ENCODE data around the gene MVB12B. TPM values are rescaled to one million over a fixed set of nuclear protein-coding genes. Genes with fewer than 3 reads are reported as not detected.

The MVB12B gene
- total RNA-seq, 1 donor from 2014 or later = 28.5 TPM

- DNase-seq (ENCODE audit: low spot score in 2 of 2) (peak; percentile 58 to 82), FAIRE-seq (no peak)
These were observed 71.9 kb downstream of the MVB12B start for GRCh38 chr9:126398403-126399058.

GRCh38 chr9:126399251-126399650 lies 72.6 kb downstream of the MVB12B start:
- DNase-seq (ENCODE audit: low spot score in 2 of 2) = no peak
- FAIRE-seq = no peak

GRCh38 chr9:126399789-126400188 lies 73.2 kb downstream of the MVB12B start:
- FAIRE-seq (no peak), DNase-seq (ENCODE audit: low spot score in 2 of 2) (no peak)

GRCh38 chr9:126400571-126400970 lies 73.9 kb downstream of the MVB12B start:
- FAIRE-seq (no peak), DNase-seq (ENCODE audit: low spot score in 2 of 2) (no peak)

- DNase-seq (ENCODE audit: low spot score in 2 of 2) (no peak), FAIRE-seq (no peak)
These were observed 74.5 kb downstream of the MVB12B start for GRCh38 chr9:126401107-126401506.

GRCh38 chr9:126401581-126401980 lies 75.0 kb downstream of the MVB12B start:
- DNase-seq (ENCODE audit: low spot score in 2 of 2) = no peak
- FAIRE-seq = no peak

GRCh38 chr9:126403397-126403796 lies 76.8 kb downstream of the MVB12B start:
- FAIRE-seq = no peak

GRCh38 chr9:126404459-126404858 lies 77.8 kb downstream of the MVB12B start:
- no peak for FAIRE-seq

More at GRCh38 chr9:126403397-126403796, 76.8 kb downstream of the MVB12B start:
- no peak for DNase-seq (ENCODE audit: low spot score in 2 of 2)

GRCh38 chr9:126406075-126406667 lies 79.5 kb downstream of the MVB12B start:
- no peak for DNase-seq (ENCODE audit: low spot score in 2 of 2)
- FAIRE-seq = no peak

More at GRCh38 chr9:126404459-126404858, 77.8 kb downstream of the MVB12B start:
- no peak for DNase-seq (ENCODE audit: low spot score in 2 of 2)

- no peak for DNase-seq (ENCODE audit: low spot score in 2 of 2)
- no peak for FAIRE-seq
These were observed 80.7 kb downstream of the MVB12B start for GRCh38 chr9:126407114-126407870.

- DNase-seq (ENCODE audit: low spot score in 2 of 2) = no peak
- no peak for FAIRE-seq
These were observed 81.4 kb downstream of the MVB12B start for GRCh38 chr9:126408004-126408403.

- DNase-seq (ENCODE audit: low spot score in 2 of 2) (no peak), FAIRE-seq (no peak)
These were observed 83.6 kb downstream of the MVB12B start for GRCh38 chr9:126410229-126410628.

GRCh38 chr9:126411225-126411947 lies 84.8 kb downstream of the MVB12B start:
- no peak for DNase-seq (ENCODE audit: low spot score in 2 of 2)
- FAIRE-seq = no peak

GRCh38 chr9:126411948-126412284 lies 85.3 kb downstream of the MVB12B start:
- DNase-seq (ENCODE audit: low spot score in 2 of 2) = no peak
- no peak for FAIRE-seq

GRCh38 chr9:126412905-126413304 lies 86.3 kb downstream of the MVB12B start:
- DNase-seq (ENCODE audit: low spot score in 2 of 2) = no peak
- no peak for FAIRE-seq

- DNase-seq (ENCODE audit: low spot score in 2 of 2) = no peak
- no peak for FAIRE-seq
These were observed 86.9 kb downstream of the MVB12B start for GRCh38 chr9:126413391-126414068.

GRCh38 chr9:126415741-126416370 lies 89.2 kb downstream of the MVB12B start:
- FAIRE-seq (no peak), DNase-seq (ENCODE audit: low spot score in 2 of 2) (no peak)

- DNase-seq (ENCODE audit: low spot score in 2 of 2) (no peak), FAIRE-seq (no peak)
These were observed 90.4 kb downstream of the MVB12B start for GRCh38 chr9:126417043-126417442.

GRCh38 chr9:126417684-126418083 lies 91.1 kb downstream of the MVB12B start:
- DNase-seq (ENCODE audit: low spot score in 2 of 2) = no peak
- no peak for FAIRE-seq

- DNase-seq (ENCODE audit: low spot score in 2 of 2) (no peak), FAIRE-seq (no peak)
These were observed 92.0 kb downstream of the MVB12B start for GRCh38 chr9:126418608-126419007.

Data from frontal cortex (tissue), 4 donors.